Right kidney (tissue), 9 donors: ENCODE data around the gene KAZALD1.
A peak's percentile ranks its signal among the peaks of the same experiment; 100 is the strongest.

Experiments used
- DNase-seq: peaks from one replicate; pipeline ENCODE4 v3.0.0-alpha.2; 2016
- long read RNA-seq, 8 donors: transcript quantifications; one replicate each; lab custom pipeline, GENCODE V29; 2026

Gene KAZALD1
- long read RNA-seq, donor 1, partial matches to known transcripts: 0 of 2 reads
- long read RNA-seq, donor 1, other reads (novel, unspliced or antisense): 0 of 2 reads
- long read RNA-seq, donor 2, partial matches to known transcripts: 0 of 3 reads
- long read RNA-seq, donor 2, other reads (novel, unspliced or antisense): 0 of 3 reads
- long read RNA-seq, donor 3, partial matches to known transcripts: 0 of 2 reads
- long read RNA-seq, donor 3, other reads (novel, unspliced or antisense): 0 of 2 reads
- long read RNA-seq, donor 4, partial matches to known transcripts: 0 of 2 reads
- long read RNA-seq, donor 4, other reads (novel, unspliced or antisense): 0 of 2 reads
- long read RNA-seq, donor 5, partial matches to known transcripts: 0 of 1 reads
- long read RNA-seq, donor 5, other reads (novel, unspliced or antisense): 0 of 1 reads
- long read RNA-seq, donor 6, partial matches to known transcripts: 0 of 1 reads
- long read RNA-seq, donor 6, other reads (novel, unspliced or antisense): 0 of 1 reads
- long read RNA-seq, donor 7, partial matches to known transcripts: 0 of 1 reads
- long read RNA-seq, donor 7, other reads (novel, unspliced or antisense): 0 of 1 reads
- long read RNA-seq, donor 8, partial matches to known transcripts: 0 of 4 reads
- long read RNA-seq, donor 8, other reads (novel, unspliced or antisense): 0 of 4 reads

DNA sequence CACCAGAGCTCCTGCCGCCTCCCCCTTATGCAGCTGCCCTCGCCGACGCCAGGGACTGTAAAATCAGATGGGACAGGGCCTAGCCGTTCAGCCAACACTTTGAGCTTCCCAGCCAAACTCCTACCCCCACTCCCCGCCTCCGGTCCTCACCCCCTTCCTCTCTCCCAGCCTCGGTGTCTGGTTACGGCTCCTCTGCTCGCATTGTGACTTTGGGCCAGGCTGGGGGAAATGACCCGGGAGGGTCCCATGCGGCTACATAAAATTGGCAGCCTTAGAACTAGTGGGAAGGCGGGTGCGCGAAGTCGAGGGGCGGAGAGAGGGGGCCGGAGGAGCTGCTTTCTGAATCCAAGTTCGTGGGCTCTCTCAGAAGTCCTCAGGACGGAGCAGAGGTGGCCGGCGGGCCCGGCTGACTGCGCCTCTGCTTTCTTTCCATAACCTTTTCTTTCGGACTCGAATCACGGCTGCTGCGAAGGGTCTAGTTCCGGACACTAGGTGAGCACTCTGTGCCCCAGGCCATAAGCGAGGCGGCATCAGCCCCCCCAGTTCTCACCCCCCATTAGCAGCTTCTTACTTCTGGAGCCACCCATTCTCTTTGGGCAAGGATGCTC lies at the start of gene KAZALD1:
Gene KAZALD1, plus strand, starts transcription at position 366 of the 608 bp plus-strand sequence. CDS start 604 bp downstream, outside the sequence.
- no peak for DNase-seq

GRCh38 chr10:101012525-101013364 lies 49.0 kb upstream of the KAZALD1 start:
- DNase-seq: peak; percentile 80

GRCh38 chr10:101013365-101013825 lies 48.4 kb upstream of the KAZALD1 start:
- DNase-seq: no peak

GRCh38 chr10:101014230-101014884 lies 47.4 kb upstream of the KAZALD1 start:
- DNase-seq: peak; percentile 74

DNA sequence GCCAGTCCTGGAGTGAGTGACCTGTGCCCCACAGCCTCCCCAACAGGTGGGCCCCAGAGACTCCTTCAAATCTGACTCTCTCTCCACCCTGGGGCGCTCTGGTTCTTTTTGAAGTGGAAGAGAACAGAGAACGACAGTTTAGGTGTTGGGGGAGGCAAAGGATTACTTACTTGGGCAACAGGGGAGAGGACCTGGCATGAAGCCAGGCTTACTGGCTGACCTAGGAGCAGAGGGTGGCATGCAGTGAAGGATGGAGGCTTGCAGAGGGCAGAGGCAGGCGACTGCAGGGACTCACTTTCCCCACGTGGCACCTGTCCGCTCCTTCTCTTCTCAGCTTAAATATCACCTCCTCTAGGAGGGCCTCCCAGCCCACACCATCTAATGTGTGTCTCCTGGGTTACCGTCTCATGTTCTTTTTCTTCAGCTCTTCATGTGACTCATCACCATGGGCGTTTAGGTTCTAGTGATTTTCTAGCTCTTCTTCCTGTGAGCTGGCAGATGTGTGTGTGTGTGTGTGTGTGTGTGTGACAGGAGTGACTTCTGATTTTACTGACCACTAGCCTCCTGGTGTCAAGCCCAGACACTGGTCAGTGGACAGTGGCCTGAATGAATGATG lies 46.7 kb upstream of the KAZALD1 start:
- no peak for DNase-seq

DNA sequence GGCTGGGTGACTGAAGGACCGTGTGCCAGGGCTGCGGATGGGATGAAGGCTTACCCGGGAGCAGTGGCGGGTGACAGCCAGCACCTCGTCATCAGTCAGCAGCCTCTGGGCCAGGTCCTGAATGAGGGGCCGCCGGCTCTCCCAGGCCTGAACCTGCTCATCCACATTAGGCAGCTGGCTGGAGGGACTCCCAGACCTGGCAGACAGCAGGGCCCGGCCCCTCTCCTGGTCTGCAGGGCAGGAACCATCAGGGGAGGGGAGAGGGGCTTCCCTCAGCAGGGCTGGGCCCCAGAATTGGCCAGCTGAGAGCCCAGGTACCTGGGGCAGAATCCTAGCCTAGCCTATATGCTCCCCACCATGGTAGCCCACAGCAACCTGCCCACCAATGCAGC lies 46.2 kb upstream of the KAZALD1 start:
- no peak for DNase-seq

GRCh38 chr10:101016814-101017213 lies 45.0 kb upstream of the KAZALD1 start:
- no peak for DNase-seq

DNA sequence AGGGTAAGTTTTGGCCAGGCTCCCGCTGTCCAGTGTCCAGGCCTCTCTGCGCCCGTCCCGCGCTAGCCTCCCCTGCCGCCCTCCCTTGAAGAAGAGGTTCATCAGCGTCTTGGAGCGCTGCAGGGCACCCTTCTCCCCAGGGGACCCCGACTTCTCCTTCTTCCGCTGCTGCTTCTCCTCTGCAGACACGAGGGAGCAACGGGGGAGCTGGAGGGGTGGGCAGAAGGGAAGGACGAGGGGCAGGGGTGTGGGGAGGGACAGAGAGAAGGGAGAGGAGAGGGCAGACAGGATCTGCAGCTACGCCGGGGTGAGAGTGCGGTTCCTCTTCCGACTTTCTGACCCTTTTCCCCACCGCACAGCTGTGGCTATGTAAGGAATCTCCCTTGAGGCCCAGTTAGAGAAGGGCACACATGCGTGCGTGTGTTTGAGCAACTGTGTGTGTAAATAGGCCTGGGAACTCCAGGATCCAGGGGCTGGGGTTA lies 43.6 kb upstream of the KAZALD1 start:
- DNase-seq: no peak

- peak; percentile 75 for DNase-seq
These were observed 43.0 kb upstream of the KAZALD1 start for GRCh38 chr10:101018600-101019439.

GRCh38 chr10:101019440-101019703 lies 42.4 kb upstream of the KAZALD1 start:
- no peak for DNase-seq

DNA sequence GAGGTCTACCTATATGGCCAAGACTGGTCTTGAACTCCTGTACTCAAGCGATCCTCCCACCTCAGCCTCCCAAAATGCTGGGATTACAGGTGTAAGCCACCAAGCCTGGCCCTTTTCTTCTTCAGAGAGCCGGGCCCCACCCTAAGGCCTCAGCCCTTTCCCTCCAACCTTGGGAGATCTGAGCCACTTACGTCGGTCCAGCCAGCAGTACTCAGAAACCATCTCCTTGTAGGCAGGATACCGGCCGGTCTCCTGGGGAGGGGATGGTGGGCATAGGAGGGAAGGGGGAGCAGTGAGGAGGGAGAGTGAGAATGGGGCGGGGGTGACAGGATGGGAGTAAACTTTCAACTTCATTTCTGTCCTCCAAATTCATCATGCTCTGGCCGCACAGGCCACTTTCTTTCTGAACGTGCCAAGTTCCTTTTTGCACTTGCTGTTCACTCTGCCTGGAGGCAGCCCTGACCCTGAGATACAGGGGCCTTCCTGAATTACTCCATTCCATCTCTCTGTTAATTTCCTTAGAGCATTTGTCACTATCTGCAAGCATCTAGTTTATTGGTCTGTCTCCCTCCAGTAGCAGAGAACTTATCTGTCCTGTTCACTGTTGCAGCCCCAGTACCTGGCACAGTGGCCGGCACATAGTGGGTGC lies 41.2 kb upstream of the KAZALD1 start:
- DNase-seq: no peak

DNA sequence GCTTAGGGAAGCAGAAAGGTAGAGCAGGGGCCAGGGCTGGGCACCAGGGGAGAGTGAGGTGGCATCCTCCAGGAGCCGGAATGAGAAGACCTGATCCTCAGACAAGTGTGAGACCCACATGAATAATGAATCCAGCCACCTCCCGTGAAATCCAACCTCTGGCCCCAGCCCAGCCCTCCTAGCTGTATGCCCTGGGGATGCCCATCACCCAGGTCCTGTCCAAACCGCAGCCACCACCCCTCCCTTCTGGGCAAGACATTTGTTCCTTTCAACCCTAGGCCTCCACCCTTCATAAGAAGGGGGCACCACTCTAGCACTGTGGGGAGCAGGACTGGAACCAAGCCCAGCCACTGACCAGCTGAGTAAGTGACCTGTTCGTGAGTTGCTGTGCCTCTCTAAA lies 40.5 kb upstream of the KAZALD1 start:
- no peak for DNase-seq

- DNase-seq: no peak
These were observed 40.0 kb upstream of the KAZALD1 start for GRCh38 chr10:101021692-101022251.

GRCh38 chr10:101022967-101023705 lies 38.7 kb upstream of the KAZALD1 start:
- no peak for DNase-seq

DNA sequence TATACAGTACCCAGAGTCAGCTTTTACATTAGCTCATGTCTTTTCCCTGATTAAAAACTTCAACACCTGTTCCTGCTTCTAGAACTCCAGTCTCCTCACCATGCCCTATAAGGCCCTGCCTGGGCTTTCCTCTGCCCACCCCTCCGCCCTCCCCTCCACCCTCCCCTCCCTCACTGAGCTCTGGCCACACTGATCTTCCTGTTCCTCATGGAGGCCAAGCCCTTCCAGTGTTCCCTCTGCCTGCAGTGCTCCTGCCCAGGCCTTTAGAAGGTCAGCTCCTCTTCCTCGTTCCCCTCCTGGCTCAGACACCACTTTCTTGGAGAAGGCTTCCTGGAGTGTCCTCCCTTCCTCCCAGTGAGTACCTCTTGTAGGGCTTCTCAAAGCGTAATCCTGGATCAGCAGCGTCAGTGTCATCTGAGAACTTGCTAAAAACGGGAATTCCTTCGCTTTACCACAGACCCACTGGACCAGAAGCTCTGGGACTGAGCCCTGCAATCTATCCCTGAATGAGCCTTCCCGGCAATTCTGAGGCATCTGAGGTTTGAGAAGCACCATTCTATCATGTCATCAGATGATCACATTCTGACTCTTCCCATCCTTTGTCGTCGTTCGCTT lies 34.6 kb upstream of the KAZALD1 start:
- no peak for DNase-seq

DNA sequence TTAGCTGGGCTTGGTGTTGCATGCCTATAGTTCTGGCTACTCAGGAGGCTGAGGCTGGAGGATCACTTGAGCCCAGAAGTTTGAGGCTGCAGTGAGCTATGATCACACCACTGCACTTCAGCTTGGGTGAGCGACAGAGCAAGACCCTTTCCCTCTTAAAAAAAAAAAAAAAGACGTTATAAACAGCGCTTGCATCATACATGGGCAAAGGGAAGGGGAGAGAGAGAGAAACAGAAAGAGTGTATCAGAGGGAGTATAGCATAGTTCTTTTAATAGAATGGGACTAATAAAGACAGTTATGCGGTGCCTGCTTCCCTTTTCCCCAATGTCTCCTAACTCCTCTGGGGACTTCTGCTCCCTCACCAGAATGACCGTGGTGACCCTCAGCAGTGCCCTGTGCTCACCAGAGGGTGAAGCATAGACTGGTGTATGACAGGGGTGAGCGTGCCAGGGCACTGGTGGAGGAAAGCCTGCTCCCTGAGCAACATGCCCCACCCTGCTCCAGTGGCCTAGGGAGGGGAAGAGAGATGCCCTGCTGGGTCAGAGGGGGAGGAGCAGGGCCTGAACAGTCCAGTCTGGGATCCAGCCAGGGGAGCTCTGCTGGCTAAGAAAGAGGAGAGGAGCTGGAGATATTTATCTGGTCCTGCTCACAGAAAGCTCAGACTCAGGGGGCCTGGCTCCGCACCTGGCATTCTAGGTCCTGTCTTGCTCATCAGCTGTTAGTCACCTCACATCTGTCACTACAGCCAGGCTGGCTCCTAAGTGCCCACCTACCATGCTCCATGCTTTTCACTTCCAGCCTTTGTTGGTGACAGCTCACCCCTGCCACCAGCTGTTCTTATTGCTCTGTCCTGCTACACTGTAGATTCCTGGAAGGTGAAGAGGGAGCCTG lies 33.1 kb upstream of the KAZALD1 start:
- DNase-seq: peak; percentile 23
